Ishikawa (cell line): Measurements from ENCODE around the gene PDLIM1.

ENCODE experiments used
- CEBPB ChIP-seq: IDR thresholded peaks from 2 replicates; pipeline ENCODE4 v1.6.1; 2012
- CREB1 ChIP-seq: IDR thresholded peaks from 2 replicates; pipeline ENCODE4 v1.6.1; 2012; ENCODE audit warnings: low read depth
- EGR1 ChIP-seq: IDR thresholded peaks from 2 replicates; pipeline ENCODE4 v1.6.1; 2012
- EP300 ChIP-seq: IDR thresholded peaks from 2 replicates; pipeline ENCODE4 v1.6.1; 2012; ENCODE audit warnings: borderline replicate concordance
- FOXM1 ChIP-seq: IDR thresholded peaks from 2 replicates; pipeline ENCODE4 v1.6.1; 2012; ENCODE audit warnings: low read depth, borderline replicate concordance
- MAX ChIP-seq: IDR thresholded peaks from 2 replicates; pipeline ENCODE4 v1.6.1; 2012
- RAD21 ChIP-seq: IDR thresholded peaks from 2 replicates; pipeline ENCODE4 v1.6.1; 2012; ENCODE audit warnings: low read depth
- REST ChIP-seq: IDR thresholded peaks from 2 replicates; pipeline ENCODE4 v1.6.1; 2012; ENCODE audit warnings: low read depth, mild to moderate bottlenecking
- TAF1 ChIP-seq: IDR thresholded peaks from 2 replicates; pipeline ENCODE4 v1.6.1; 2012; ENCODE audit warnings: low read depth, mild to moderate bottlenecking
- TEAD4 ChIP-seq: IDR thresholded peaks from 2 replicates; pipeline ENCODE4 v1.6.1; 2012
- USF1 ChIP-seq: IDR thresholded peaks from 2 replicates; pipeline ENCODE4 v1.6.1; 2012
- YY1 ChIP-seq: IDR thresholded peaks from 2 replicates; pipeline ENCODE4 v1.6.1; 2012; ENCODE audit warnings: low read depth
- ZBTB7A ChIP-seq: IDR thresholded peaks from 2 replicates; pipeline ENCODE4 v1.6.1; 2012; ENCODE audit warnings: low read depth

- TF ChIP-seq MAX (no peak), CREB1 (no peak), USF1 (no peak), RAD21 (no peak), ZBTB7A (no peak), EP300 (no peak), CEBPB (no peak), YY1 (no peak), REST (no peak), EGR1 (no peak), TAF1 (no peak), FOXM1 (no peak), TEAD4 (no peak)
Measured at GRCh38 chr10:95337423-95338160, 46.8 kb upstream of the PDLIM1 start.
